ENCODE results near the gene SLC25A4.

Gene SLC25A4

GRCh38 chr4:185119927-185120630 is 23.0 kb upstream of the SLC25A4 start:
- DNase-seq (ENCODE audit: low read depth in 1 of 2, low spot score in 1 of 2), result no peak

- no peak for DNase-seq (ENCODE audit: low read depth in 1 of 2, low spot score in 1 of 2)
Observed at GRCh38 chr4:185120631-185120946, 22.5 kb upstream of the SLC25A4 start.

- no peak for DNase-seq (ENCODE audit: low read depth in 1 of 2, low spot score in 1 of 2)
Observed at GRCh38 chr4:185122681-185123345, 20.3 kb upstream of the SLC25A4 start.

GRCh38 chr4:185124006-185124405 is 19.1 kb upstream of the SLC25A4 start:
- DNase-seq (ENCODE audit: low read depth in 1 of 2, low spot score in 1 of 2), result no peak

- DNase-seq (ENCODE audit: low read depth in 1 of 2, low spot score in 1 of 2), result no peak
Observed at GRCh38 chr4:185127021-185127925, 15.8 kb upstream of the SLC25A4 start.

GRCh38 chr4:185128272-185129119 is 14.6 kb upstream of the SLC25A4 start:
- DNase-seq (ENCODE audit: low read depth in 1 of 2, low spot score in 1 of 2), result peak in 1 of 2 donors; percentile 2

- no peak for DNase-seq (ENCODE audit: low read depth in 1 of 2, low spot score in 1 of 2)
Observed at GRCh38 chr4:185134307-185134869, 8.7 kb upstream of the SLC25A4 start.

GRCh38 chr4:185137233-185137925 is 5.7 kb upstream of the SLC25A4 start:
- no peak for DNase-seq (ENCODE audit: low read depth in 1 of 2, low spot score in 1 of 2)

- DNase-seq (ENCODE audit: low read depth in 1 of 2, low spot score in 1 of 2), result no peak
Observed at GRCh38 chr4:185138161-185138560, 4.9 kb upstream of the SLC25A4 start.

- DNase-seq (ENCODE audit: low read depth in 1 of 2, low spot score in 1 of 2), result no peak
Observed at GRCh38 chr4:185139736-185140135, 3.3 kb upstream of the SLC25A4 start.

- no peak for DNase-seq (ENCODE audit: low read depth in 1 of 2, low spot score in 1 of 2)
Observed at GRCh38 chr4:185141777-185142176, 1.3 kb upstream of the SLC25A4 start.

- DNase-seq (ENCODE audit: low read depth in 1 of 2, low spot score in 1 of 2), result no peak
Observed at GRCh38 chr4:185142564-185142911, 528 bp upstream of the SLC25A4 start.

GRCh38 chr4:185143601-185143969 is 519 bp downstream of the SLC25A4 start:
- no peak for DNase-seq (ENCODE audit: low read depth in 1 of 2, low spot score in 1 of 2)

- no peak for DNase-seq (ENCODE audit: low read depth in 1 of 2, low spot score in 1 of 2)
Observed at GRCh38 chr4:185144601-185145240, 1.7 kb downstream of the SLC25A4 start.

- DNase-seq (ENCODE audit: low read depth in 1 of 2, low spot score in 1 of 2), result no peak
Observed at GRCh38 chr4:185145572-185145971, 2.5 kb downstream of the SLC25A4 start.

- DNase-seq (ENCODE audit: low read depth in 1 of 2, low spot score in 1 of 2), result no peak
Observed at GRCh38 chr4:185149392-185149791, 6.3 kb downstream of the SLC25A4 start.

GRCh38 chr4:185151296-185151695 is 8.2 kb downstream of the SLC25A4 start:
- no peak for DNase-seq (ENCODE audit: low read depth in 1 of 2, low spot score in 1 of 2)

GRCh38 chr4:185165605-185166063 is 22.6 kb downstream of the SLC25A4 start:
- peak in 1 of 2 donors; percentile 13 for DNase-seq (ENCODE audit: low read depth in 1 of 2, low spot score in 1 of 2)

- no peak for DNase-seq (ENCODE audit: low read depth in 1 of 2, low spot score in 1 of 2)
Observed at GRCh38 chr4:185167234-185167633, 24.2 kb downstream of the SLC25A4 start.
